Stimulated activated CD4-positive, alpha-beta T cell treated with anti-CD3 and anti-CD28 coated beads, TNF-alpha, amount 100 ng/mL, for 48 hours (primary cell): ENCODE data around the gene NSD1.

Source experiments
- DNase-seq, 3 donors: peaks; one replicate each; pipeline ENCODE4 v3.0.0-alpha.2; 2020; ENCODE audit warnings: low read depth in 3 of 3

NSD1 gene

GRCh38 chr5:177133096-177133852, at the start of gene NSD1:
Gene NSD1 (plus strand): TSS chr5:177133773. CDS start chr5:177135104, 1,331 bp downstream.
- peak; percentile 81 to 83 (median 82) for DNase-seq

GRCh38 chr5:177084175-177084574, 49.4 kb upstream of the NSD1 start:
- DNase-seq: no peak

- DNase-seq: no peak
Observed at GRCh38 chr5:177085985-177086653, 47.5 kb upstream of the NSD1 start.

- DNase-seq: peak; percentile 29 to 58 (median 31)
Observed at GRCh38 chr5:177086654-177087397, 46.7 kb upstream of the NSD1 start, which contains the start of gene FGFR4. Gene FGFR4 (plus strand): TSS chr5:177086915. CDS start chr5:177089603, 2,688 bp downstream.

- no peak for DNase-seq
Observed at GRCh38 chr5:177087398-177088005, 46.1 kb upstream of the NSD1 start.

- no peak for DNase-seq
Observed at GRCh38 chr5:177089127-177089526, 44.4 kb upstream of the NSD1 start.

GRCh38 chr5:177089825-177090641, 43.5 kb upstream of the NSD1 start:
- DNase-seq: no peak

GRCh38 chr5:177090813-177091212, 42.8 kb upstream of the NSD1 start:
- DNase-seq: no peak

GRCh38 chr5:177091232-177091631, 42.3 kb upstream of the NSD1 start:
- no peak for DNase-seq

- DNase-seq: no peak
Observed at GRCh38 chr5:177092178-177093081, 41.1 kb upstream of the NSD1 start.

- no peak for DNase-seq
Observed at GRCh38 chr5:177093082-177093712, 40.4 kb upstream of the NSD1 start.

GRCh38 chr5:177093803-177094202, 39.8 kb upstream of the NSD1 start:
- DNase-seq: no peak

GRCh38 chr5:177094224-177095087, 39.1 kb upstream of the NSD1 start:
- DNase-seq: no peak

- DNase-seq: no peak
Observed at GRCh38 chr5:177095088-177095669, 38.4 kb upstream of the NSD1 start.

- no peak for DNase-seq
Observed at GRCh38 chr5:177096162-177097015, 37.2 kb upstream of the NSD1 start.

- DNase-seq: no peak
Observed at GRCh38 chr5:177097016-177097985, 36.3 kb upstream of the NSD1 start.
